BE2C (cell line): Measurements from ENCODE around the gene SH2D2A.

ENCODE experiments used
- DNase-seq: peaks from one replicate; pipeline ENCODE4 v3.0.0-alpha.2; 2020
- H3K27me3 ChIP-seq: fragments of 250-450 bp; sonication (Bioruptor Pico); 2 replicates; pipeline ENCODE4 v1.5.1; 2020; ENCODE audit warnings: mild to moderate bottlenecking
- H3K36me3 ChIP-seq: fragments of 250-450 bp; sonication (Bioruptor Pico); 2 replicates; pipeline ENCODE4 v1.5.1; 2020; ENCODE audit warnings: mild to moderate bottlenecking
- H3K4me1 ChIP-seq: fragments of 250-450 bp; sonication (Bioruptor Pico); 2 replicates; pipeline ENCODE4 v1.5.1; 2020
- H3K4me3 ChIP-seq: 2 replicates; pipeline ENCODE4 v1.5.1; 2011; ENCODE audit warnings: low read depth, low read length
- H3K9me3 ChIP-seq: fragments of 250-450 bp; sonication (Bioruptor Pico); 2 replicates; pipeline ENCODE4 v1.5.1; 2020
- CTCF ChIP-seq: IDR thresholded peaks from 2 replicates; pipeline ENCODE4 v1.5.1; 2012; ENCODE audit warnings: mild to moderate bottlenecking, low read depth, low read length

SH2D2A gene

GRCh38 chr1:156841295-156841855 lies 24.7 kb upstream of the SH2D2A start:
- peaks cover 10% of the 10 kb centered on the region for H3K4me1 ChIP-seq
- DNase-seq: no peak
- H3K9me3 ChIP-seq: no peaks in the 10 kb centered on the region
- no peak for TF ChIP-seq CTCF
- no peaks in the 10 kb centered on the region for H3K27me3 ChIP-seq
- H3K4me3 ChIP-seq: no peak overlapping the region
- no peaks in the 10 kb centered on the region for H3K36me3 ChIP-seq

- Histone ChIP-seq H3K9me3 (no peaks in the 10 kb centered on the region), H3K36me3 (no peaks in the 10 kb centered on the region), H3K4me1 (peaks cover 10% of the 10 kb centered on the region), H3K4me3 (no peak overlapping the region), H3K27me3 (no peaks in the 10 kb centered on the region)
- no peak for TF ChIP-seq CTCF
- no peak for DNase-seq
These were observed 24.2 kb upstream of the SH2D2A start for GRCh38 chr1:156840898-156841279.

- H3K4me3 ChIP-seq: no peak overlapping the region
- no peaks in the 10 kb centered on the region for H3K27me3 ChIP-seq
These were observed 23.7 kb upstream of the SH2D2A start for GRCh38 chr1:156840186-156840897.

GRCh38 chr1:156839426-156840109 lies 22.9 kb upstream of the SH2D2A start:
- no peaks in the 10 kb centered on the region for H3K36me3 ChIP-seq
- no peak for TF ChIP-seq CTCF
- peaks cover 10% of the 10 kb centered on the region for H3K4me1 ChIP-seq
- DNase-seq: peak; percentile 66
- no peaks in the 10 kb centered on the region for H3K9me3 ChIP-seq
- H3K27me3 ChIP-seq: no peaks in the 10 kb centered on the region
- H3K4me3 ChIP-seq: no peak overlapping the region

More at GRCh38 chr1:156840186-156840897, 23.7 kb upstream of the SH2D2A start:
- Histone ChIP-seq H3K36me3 (no peaks in the 10 kb centered on the region), H3K9me3 (no peaks in the 10 kb centered on the region), H3K4me1 (peaks cover 10% of the 10 kb centered on the region)
- DNase-seq: no peak
- TF ChIP-seq CTCF: no peak

- no peaks in the 10 kb centered on the region for H3K27me3 ChIP-seq
- H3K4me1 ChIP-seq: peaks cover 10% of the 10 kb centered on the region
- H3K36me3 ChIP-seq: no peaks in the 10 kb centered on the region
- no peaks in the 10 kb centered on the region for H3K9me3 ChIP-seq
- TF ChIP-seq CTCF: peak; percentile 98
- peak; percentile 55 for DNase-seq
- H3K4me3 ChIP-seq: no peak overlapping the region
These were observed 22.3 kb upstream of the SH2D2A start for GRCh38 chr1:156838972-156839371.

GRCh38 chr1:156836892-156837291 lies 20.2 kb upstream of the SH2D2A start:
- H3K4me3 ChIP-seq: no peak overlapping the region
- no peaks in the 10 kb centered on the region for H3K27me3 ChIP-seq
- H3K9me3 ChIP-seq: no peaks in the 10 kb centered on the region
- no peaks in the 10 kb centered on the region for H3K36me3 ChIP-seq
- TF ChIP-seq CTCF: no peak
- H3K4me1 ChIP-seq: peaks cover 10% of the 10 kb centered on the region
- DNase-seq: no peak
